GM18498 (cell line): ENCODE measurements around the gene TEX22.

Source experiments
- ATAC-seq: cut with Tn5 transposase; IDR thresholded peaks from one replicate; pipeline ENCODE4 v1.9.1; 2021; ENCODE audit warnings: mild to moderate bottlenecking, moderate library complexity; ENCODE audit not compliant: unreplicated experiment

TEX22 gene

DNA sequence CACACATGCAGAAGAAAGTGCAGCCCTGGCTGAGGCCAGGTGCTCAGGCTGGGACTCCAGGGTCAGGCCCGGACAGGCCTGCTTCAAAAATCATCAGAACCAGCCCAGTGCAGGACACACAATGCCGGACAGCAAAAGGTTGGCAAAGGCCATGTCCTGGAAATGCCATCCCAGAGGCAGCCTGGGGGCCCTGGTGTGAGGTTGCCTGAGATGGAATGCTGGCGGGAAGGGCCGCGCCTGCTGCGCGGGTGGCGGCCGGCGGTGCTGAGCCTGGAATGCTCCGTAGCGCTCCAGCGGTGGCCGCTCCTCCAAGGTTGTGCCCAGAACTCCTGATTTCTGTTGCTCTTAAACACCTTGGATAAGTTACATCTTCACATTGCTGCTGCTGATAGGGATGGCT is 54.6 kb downstream of the TEX22 start:
- ATAC-seq = no peak

- ATAC-seq = no peak
These were observed 55.5 kb downstream of the TEX22 start for GRCh38 chr14:105453847-105454246.

- no peak for ATAC-seq
These were observed 56.8 kb downstream of the TEX22 start for GRCh38 chr14:105455086-105455640.

GRCh38 chr14:105455766-105456660 is 57.7 kb downstream of the TEX22 start:
- ATAC-seq = no peak

GRCh38 chr14:105456736-105457617 is 58.6 kb downstream of the TEX22 start:
- no peak for ATAC-seq

GRCh38 chr14:105458010-105458409 is 59.7 kb downstream of the TEX22 start:
- no peak for ATAC-seq

DNA sequence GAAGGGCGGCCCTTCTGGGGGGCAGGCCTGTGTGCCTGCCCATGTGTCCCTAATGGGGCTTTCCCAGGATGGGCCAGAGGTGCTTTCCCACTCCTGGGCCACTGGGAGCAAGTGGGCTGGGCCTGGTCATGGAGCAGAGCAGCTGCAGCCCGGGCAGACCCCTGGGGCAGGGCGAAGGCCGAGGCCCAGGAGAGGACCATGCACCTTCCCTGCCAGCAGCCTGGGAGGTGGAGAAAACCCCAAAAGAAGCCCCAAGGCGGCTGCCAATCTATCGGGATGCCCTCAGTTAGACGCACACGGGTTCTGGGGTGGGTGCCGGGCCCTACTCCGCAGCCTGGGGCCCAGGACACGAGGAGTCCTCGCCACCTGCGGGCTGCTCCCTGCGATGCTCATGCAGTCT is 60.2 kb downstream of the TEX22 start:
- no peak for ATAC-seq

- no peak for ATAC-seq
These were observed 61.8 kb downstream of the TEX22 start for GRCh38 chr14:105460116-105460515.

DNA sequence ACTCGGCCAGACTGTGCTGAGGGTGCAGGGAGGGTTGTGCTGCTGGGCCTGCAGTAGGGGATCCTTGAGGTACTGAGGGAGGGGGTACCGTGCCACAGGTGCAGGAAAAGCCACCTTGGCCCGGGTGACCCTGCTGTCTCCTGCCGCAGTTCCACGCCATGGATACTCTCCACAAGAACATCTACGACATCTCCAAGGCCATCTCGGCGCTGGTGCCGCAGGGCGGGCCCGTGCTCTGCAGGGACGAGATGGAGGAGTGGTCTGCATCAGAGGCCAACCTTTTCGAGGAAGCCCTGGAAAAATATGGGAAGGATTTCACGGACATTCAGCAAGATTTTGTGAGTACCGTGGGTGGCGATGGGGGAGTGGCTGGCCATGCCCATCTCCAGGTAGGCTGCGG is 62.3 kb downstream of the TEX22 start:
- no peak for ATAC-seq

GRCh38 chr14:105461903-105462302 is 63.6 kb downstream of the TEX22 start:
- ATAC-seq = no peak
